T-cell (primary cell): Measurements from ENCODE around the gene TSHR. TPM values are rescaled to one million over a fixed set of nuclear protein-coding genes. Genes with fewer than 3 reads are reported as not detected.

ENCODE experiments used
- ATAC-seq, 4 experiments: fragments of 200-7000 bp in 3 of 4; fragments of 150-1000 bp in 1 of 4; cut with Tn5 transposase; replicated peaks in 1 of 4; 1 replicate in 3 of 4; 2 replicates in 1 of 4; pipeline ENCODE4 v1.10.0; 2021; ENCODE audit warnings: moderate library complexity in 3 of 4, mild to moderate bottlenecking in 2 of 4, moderate number of reproducible peaks in 1 of 4
- CTCF ChIA-PET, 2 donors: fragments of 300-600 bp; sonication (Branson Sonifier 250); formaldehyde crosslinking; loops; one replicate each; lab custom pipeline; 2022; ENCODE audit warnings: antibody characterized with exemption in 2 of 2; lab: Charles Lee
- POLR2A ChIA-PET, 2 donors: fragments of 300-600 bp; sonication (Branson Sonifier 250); formaldehyde crosslinking; loops; one replicate each; lab custom pipeline; 2022; ENCODE audit warnings: antibody characterized with exemption in 2 of 2; lab: Charles Lee
- DNase-seq, 35 experiments: peaks; one replicate each; pipeline versions ENCODE4 v3.0.0 to v3.0.0-alpha.2; 2013 to 2023
- H3K27ac ChIP-seq: one replicate; pipeline ENCODE4 v1.5.1; 2013; ENCODE audit warnings: low read length
- H3K27me3 ChIP-seq, 2 experiments: replicated peaks in 1 of 2; 1 replicate in 1 of 2; 2 replicates in 1 of 2; pipeline versions ENCODE4 v1.6.1 to v1.7.0; 2013; ENCODE audit warnings: low read length in 1 of 2, mixed read lengths in 1 of 2; ENCODE audit not compliant: control insufficient read depth in 2 of 2, insufficient read depth in 2 of 2; ENCODE audit errors: extremely low read depth in 1 of 2
- H3K36me3 ChIP-seq, 2 donors: 1 replicate in 1 of 2; 2 replicates in 1 of 2; pipeline versions ENCODE4 v1.6.1 to v1.7.0; 2013; ENCODE audit warnings: low read length in 1 of 2; ENCODE audit not compliant: control insufficient read depth in 2 of 2, insufficient read depth in 1 of 2; ENCODE audit errors: extremely low read depth in 1 of 2
- H3K4me1 ChIP-seq, 2 experiments: 1 replicate in 1 of 2; 2 replicates in 1 of 2; pipeline versions ENCODE4 v1.6.1 to v1.7.0; 2013; ENCODE audit warnings: low read length in 2 of 2, mixed read lengths in 1 of 2; ENCODE audit not compliant: insufficient read depth in 2 of 2, control insufficient read depth in 1 of 2; ENCODE audit errors: extremely low read depth in 1 of 2
- H3K4me3 ChIP-seq, 2 donors: 1 replicate in 1 of 2; 2 replicates in 1 of 2; pipeline versions ENCODE4 v1.5.1 to v1.7.0; 2013; ENCODE audit warnings: mild to moderate bottlenecking in 2 of 2, low read length in 1 of 2, moderate library complexity in 1 of 2; ENCODE audit not compliant: control insufficient read depth in 1 of 2; ENCODE audit errors: extremely low read depth in 1 of 2
- H3K9me3 ChIP-seq: 2 replicates; pipeline ENCODE4 v1.7.0; 2013
- H3K27ac Mint-ChIP-seq, 2 donors: one replicate each; pipeline ENCODE4 v1.8.0; 2020 to 2021; ENCODE audit warnings: mild to moderate bottlenecking in 2 of 2, mixed read lengths in 2 of 2
- H3K27me3 Mint-ChIP-seq, 2 donors: one replicate each; pipeline ENCODE4 v1.8.0; 2021 to 2022; ENCODE audit warnings: mixed read lengths in 2 of 2
- H3K36me3 Mint-ChIP-seq: one replicate; pipeline ENCODE4 v1.8.0; 2021; ENCODE audit warnings: mixed read lengths
- H3K4me1 Mint-ChIP-seq, 3 donors: one replicate each; pipeline ENCODE4 v1.8.0; 2020 to 2022; ENCODE audit warnings: mixed read lengths in 3 of 3, mild to moderate bottlenecking in 1 of 3
- H3K4me3 Mint-ChIP-seq, 3 donors: one replicate each; pipeline ENCODE4 v1.8.0; 2020 to 2022; ENCODE audit warnings: mild to moderate bottlenecking in 3 of 3, mixed read lengths in 3 of 3, moderate library complexity in 3 of 3
- H3K9me3 Mint-ChIP-seq, 3 donors: one replicate each; pipeline ENCODE4 v1.8.0; 2020 to 2022; ENCODE audit warnings: mixed read lengths in 3 of 3
- WGBS: methylation state at CpG from one replicate; pipeline ENCODE4 v1.1.5; 2013; ENCODE audit warnings: missing lambda C conversion rate; ENCODE audit not compliant: insufficient coverage; 5-methylcytosine and 5-hydroxymethylcytosine counted together
- total RNA-seq, 35 experiments: library from RNA in 6 of 35; stranded (reverse) in 6 of 35; fragments of 120-200 nt in 1 of 35; gene quantifications; one replicate each; pipeline versions ENCODE4 v1.2.1 to v1.2.4 and lab custom pipeline; 2013 to 2026

The TSHR gene
- total RNA-seq, 5 donors from 2014 or later (not counting 1 experiment from before 2014, with no cell fraction given): 0.25 to 1.7 (median 0.86) TPM

DNA sequence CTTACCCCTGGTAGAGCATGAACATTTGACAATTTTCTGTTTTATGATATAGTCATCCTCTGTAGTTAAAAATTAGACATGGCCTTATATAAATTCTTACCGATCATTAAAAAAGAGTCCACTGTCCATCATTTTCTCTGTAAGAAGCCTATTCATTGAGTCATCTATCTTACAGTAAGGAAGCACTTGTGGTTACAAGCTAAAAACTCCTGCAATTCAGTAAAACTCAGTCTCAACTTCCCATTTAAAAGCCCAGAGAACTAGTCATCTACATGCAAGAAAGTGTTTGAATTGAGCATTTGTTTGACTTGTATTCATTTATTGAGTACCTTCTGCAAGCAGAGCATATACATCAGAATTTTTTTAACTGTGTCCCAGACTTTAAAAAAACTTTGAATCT lies 202.0 kb downstream of the TSHR start:
- H3K36me3 Mint-ChIP-seq: no peaks in the 10 kb centered on the region
- H3K4me1 ChIP-seq: no peaks in the 10 kb centered on the region
- DNase-seq (no peak), ATAC-seq (no peak)
- H3K4me1 Mint-ChIP-seq: no peaks in the 10 kb centered on the region
- H3K27ac ChIP-seq: no peak overlapping the region
- no CpG with 5 or more reads among the region's 1 CpG for WGBS
- no peaks in the 10 kb centered on the region for H3K27me3 Mint-ChIP-seq
- no peaks in the 10 kb centered on the region for H3K9me3 Mint-ChIP-seq
- ChIA-PET CTCF (no interaction called here), POLR2A (no interaction called here)
- H3K27me3 ChIP-seq: no peaks in the 10 kb centered on the region
- H3K4me3 ChIP-seq: no peak overlapping the region
- no peak overlapping the region for H3K4me3 Mint-ChIP-seq
- H3K36me3 ChIP-seq: no peaks in the 10 kb centered on the region
- H3K9me3 ChIP-seq: no peaks in the 10 kb centered on the region
- H3K27ac Mint-ChIP-seq: no peak overlapping the region

DNA sequence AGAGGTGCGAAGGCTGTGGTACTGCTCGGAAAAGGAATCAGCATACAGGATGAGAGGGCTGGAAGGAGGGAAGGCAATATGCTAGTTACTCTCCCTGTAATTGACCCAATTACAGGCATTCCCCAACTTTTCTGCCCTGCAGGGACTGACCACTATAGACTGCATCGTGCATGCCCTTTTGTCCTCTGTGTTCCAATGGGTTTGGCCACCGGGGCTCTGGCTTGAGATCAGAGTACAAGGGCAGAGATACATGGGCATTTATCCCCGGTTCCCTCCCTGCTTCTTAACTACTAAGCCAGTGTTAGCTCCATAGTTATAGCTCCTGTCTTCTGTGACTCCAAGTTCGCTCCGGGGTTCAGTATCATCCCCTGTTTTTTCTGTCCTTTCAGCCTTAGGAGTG lies 205.7 kb downstream of the TSHR start:
- ChIA-PET CTCF (interaction anchor here (1.0 to 1.1 kb wide), 2 partner anchors 9 to 14 kb away, joined by 3 to 6 read pairs; no protein-coding TSS in a partner anchor), POLR2A (no interaction called here)
- no peak overlapping the region for H3K4me3 Mint-ChIP-seq
- H3K36me3 Mint-ChIP-seq: no peaks in the 10 kb centered on the region
- Histone ChIP-seq H3K27ac (no peak overlapping the region), H3K4me1 (no peaks in the 10 kb centered on the region), H3K36me3 (no peaks in the 10 kb centered on the region), H3K4me3 (no peak overlapping the region), H3K9me3 (no peaks in the 10 kb centered on the region), H3K27me3 (no peaks in the 10 kb centered on the region)
- no peaks in the 10 kb centered on the region for H3K9me3 Mint-ChIP-seq
- no peak for ATAC-seq
- H3K4me1 Mint-ChIP-seq: no peaks in the 10 kb centered on the region
- no peak for DNase-seq
- H3K27me3 Mint-ChIP-seq: no peaks in the 10 kb centered on the region
- WGBS: 80% methylated on average over 4 of the region's 7 CpGs
- H3K27ac Mint-ChIP-seq: no peak overlapping the region

DNA sequence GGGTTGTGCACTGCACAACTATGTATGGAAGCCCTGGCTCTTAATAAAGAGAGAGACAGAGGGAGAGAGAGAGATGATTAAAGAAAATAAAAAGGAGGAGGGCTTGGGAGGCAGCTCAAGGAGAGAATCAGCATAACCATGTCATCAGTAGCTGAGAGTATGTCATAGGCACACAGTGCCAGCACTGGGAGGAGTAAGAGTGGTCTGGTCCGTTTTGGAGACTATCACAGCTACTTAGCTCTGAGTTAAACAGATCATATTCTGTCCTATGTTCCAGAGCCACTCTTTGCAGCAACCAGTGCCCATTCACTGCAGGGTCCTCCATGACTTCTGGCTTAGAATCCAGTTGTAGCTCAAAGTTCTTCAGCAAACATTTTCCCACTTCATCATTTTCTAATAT lies 206.3 kb downstream of the TSHR start:
- POLR2A ChIA-PET: no interaction called here
- H3K4me3 Mint-ChIP-seq: no peak overlapping the region
- no CpG with 5 or more reads among the region's 1 CpG for WGBS
- H3K9me3 ChIP-seq: no peaks in the 10 kb centered on the region
- no peaks in the 10 kb centered on the region for H3K36me3 Mint-ChIP-seq
- H3K27ac ChIP-seq: no peak overlapping the region
- H3K4me1 Mint-ChIP-seq: no peaks in the 10 kb centered on the region
- CTCF ChIA-PET: interaction anchor here (1.0 to 1.1 kb wide), 2 partner anchors 8 to 13 kb away, joined by 3 to 6 read pairs; no protein-coding TSS in a partner anchor
- no peaks in the 10 kb centered on the region for H3K36me3 ChIP-seq
- ATAC-seq: no peak
- H3K27me3 ChIP-seq: no peaks in the 10 kb centered on the region
- DNase-seq: no peak
- H3K4me3 ChIP-seq: no peak overlapping the region
- H3K9me3 Mint-ChIP-seq: no peaks in the 10 kb centered on the region
- H3K27me3 Mint-ChIP-seq: no peaks in the 10 kb centered on the region
- no peak overlapping the region for H3K27ac Mint-ChIP-seq
- H3K4me1 ChIP-seq: no peaks in the 10 kb centered on the region

DNA sequence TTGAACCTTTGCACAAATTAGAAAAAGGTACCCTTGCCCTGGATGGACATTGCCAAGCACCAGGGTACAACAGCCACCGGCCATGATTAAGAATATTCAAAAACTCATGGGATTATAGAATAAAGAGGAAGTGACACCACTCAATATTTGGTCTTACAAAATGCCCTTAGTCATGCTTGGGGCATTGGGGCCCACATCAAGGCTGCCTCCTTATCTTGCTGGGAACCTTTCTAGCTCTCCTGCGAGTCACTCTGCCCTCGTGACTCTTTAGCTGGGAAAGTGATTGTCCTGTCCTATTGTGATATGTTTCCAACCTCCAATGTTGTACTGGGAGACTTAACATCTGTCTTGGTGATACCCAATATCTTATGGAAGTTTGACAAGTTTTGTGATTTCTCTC lies 207.5 kb downstream of the TSHR start:
- DNase-seq: no peak
- no peaks in the 10 kb centered on the region for H3K36me3 Mint-ChIP-seq
- Histone ChIP-seq H3K36me3 (no peaks in the 10 kb centered on the region), H3K4me1 (no peaks in the 10 kb centered on the region), H3K27me3 (no peaks in the 10 kb centered on the region), H3K4me3 (no peak overlapping the region), H3K27ac (no peak overlapping the region), H3K9me3 (no peaks in the 10 kb centered on the region)
- ATAC-seq: no peak
- ChIA-PET CTCF (interaction anchor here in 1 of 2 donors (1.6 kb wide), 1 partner anchor 167 kb away, joined by 7 read pairs; no protein-coding TSS in a partner anchor), POLR2A (no interaction called here)
- H3K4me1 Mint-ChIP-seq: no peaks in the 10 kb centered on the region
- H3K27ac Mint-ChIP-seq: no peak overlapping the region
- no CpG with 5 or more reads among the region's 3 CpGs for WGBS
- no peaks in the 10 kb centered on the region for H3K27me3 Mint-ChIP-seq
- H3K4me3 Mint-ChIP-seq: no peak overlapping the region
- no peaks in the 10 kb centered on the region for H3K9me3 Mint-ChIP-seq

DNA sequence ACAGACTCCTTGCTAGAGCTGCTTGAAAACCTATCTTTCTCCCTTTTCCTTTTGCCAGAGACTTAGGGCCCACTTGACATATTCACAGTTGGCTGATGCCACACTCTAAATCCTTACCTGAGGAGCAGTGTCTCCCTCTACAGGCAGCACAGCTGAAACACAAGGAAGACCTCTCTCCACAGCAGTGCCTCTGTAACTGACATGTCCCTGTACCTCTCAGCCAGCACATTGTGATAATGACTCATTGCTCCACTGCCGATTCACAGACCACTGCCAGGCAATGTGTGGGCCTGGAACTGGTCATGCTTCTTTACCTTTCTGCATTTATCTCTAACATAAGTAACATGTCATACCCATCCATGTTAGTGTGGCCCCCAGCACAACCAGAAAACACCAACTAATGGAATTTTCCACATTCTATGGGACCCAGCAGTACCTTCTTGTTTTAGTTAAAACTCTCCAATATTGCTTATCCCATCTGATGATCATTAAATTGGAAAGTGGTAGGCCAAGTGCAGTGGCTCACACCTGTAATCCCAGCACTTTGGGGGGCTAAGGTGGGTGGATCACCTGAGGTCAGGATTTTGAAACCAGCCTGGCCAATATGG lies 208.8 kb downstream of the TSHR start:
- Mint-ChIP-seq H3K36me3 (no peaks in the 10 kb centered on the region), H3K27ac (no peak overlapping the region), H3K27me3 (no peaks in the 10 kb centered on the region), H3K4me3 (no peak overlapping the region), H3K9me3 (no peaks in the 10 kb centered on the region), H3K4me1 (peaks cover 3 to 10% (median 9%) of the 10 kb centered on the region in 3 donors)
- WGBS: 43% methylated on average over 1 of the region's 1 CpG
- DNase-seq (peak in 18 of 35 experiments; percentile 2 to 53 (median 14)), ATAC-seq (peak in 3 of 4 experiments; percentile 54 to 73 (median 71))
- ChIA-PET CTCF (interaction anchor here in 1 of 2 donors (0.9 to 1.6 kb wide), 3 partner anchors 14 to 178 kb away, joined by 3 to 7 read pairs (median 4); no protein-coding TSS in a partner anchor), POLR2A (interaction anchor here in 1 of 2 donors (0.5 kb wide), 1 partner anchor 46 kb away, joined by 3 read pairs; no protein-coding TSS in a partner anchor)
- Histone ChIP-seq H3K27me3 (no peaks in the 10 kb centered on the region), H3K36me3 (no peaks in the 10 kb centered on the region), H3K27ac (no peak overlapping the region), H3K9me3 (no peaks in the 10 kb centered on the region), H3K4me3 (no peak overlapping the region), H3K4me1 (peaks cover 2 to 5% of the 10 kb centered on the region in 2 experiments)

DNA sequence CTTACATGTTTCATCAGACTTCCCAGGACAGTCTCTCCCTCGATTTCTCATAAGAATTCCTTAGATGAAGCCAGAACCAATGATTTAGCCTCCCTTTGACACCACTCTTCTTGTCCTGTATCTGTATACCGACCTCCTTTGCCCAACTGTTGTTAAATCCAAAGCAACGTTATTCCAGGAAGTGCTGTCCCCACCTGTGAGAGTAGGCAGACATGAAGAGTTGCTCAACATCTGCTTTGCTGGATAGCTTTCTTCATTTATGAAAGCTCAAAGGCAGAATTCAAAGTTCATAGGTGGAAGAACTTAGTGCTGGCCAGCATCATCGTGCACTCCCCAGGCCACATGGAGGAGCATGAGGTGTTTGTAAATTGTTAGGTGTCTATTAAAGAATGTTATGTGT lies 209.8 kb downstream of the TSHR start:
- H3K27ac ChIP-seq: no peak overlapping the region
- H3K27ac Mint-ChIP-seq: no peak overlapping the region
- POLR2A ChIA-PET: no interaction called here

More for the DNA sequence above, 209.8 kb downstream of the TSHR start:
- DNase-seq: no peak
- Histone ChIP-seq H3K9me3 (no peaks in the 10 kb centered on the region), H3K4me3 (no peak overlapping the region), H3K36me3 (no peaks in the 10 kb centered on the region), H3K27me3 (no peaks in the 10 kb centered on the region), H3K4me1 (peaks cover 8 to 11% of the 10 kb centered on the region in 2 experiments)
- no peak for ATAC-seq
- H3K4me1 Mint-ChIP-seq: peaks cover 12 to 19% (median 18%) of the 10 kb centered on the region in 3 donors
- no peaks in the 10 kb centered on the region for H3K9me3 Mint-ChIP-seq
- WGBS: 52% methylated on average over 3 of the region's 4 CpGs
- CTCF ChIA-PET: interaction anchor here in 1 of 2 donors (0.9 kb wide), 1 partner anchor 13 kb away, joined by 4 read pairs; no protein-coding TSS in a partner anchor
- no peaks in the 10 kb centered on the region for H3K27me3 Mint-ChIP-seq
- H3K4me3 Mint-ChIP-seq: no peak overlapping the region
- no peaks in the 10 kb centered on the region for H3K36me3 Mint-ChIP-seq
